ENCODE data around the gene EHMT1.

EHMT1 gene

GRCh38 chr9:137590123-137590468 lies 28.7 kb upstream of the EHMT1 start:
- H3F3A ChIP-seq (ENCODE audit: insufficient read depth), result no peaks in the 10 kb centered on the region
- no peaks in the 10 kb centered on the region for H3K27me3 ChIP-seq (ENCODE audit: low read length)
- H4K20me1 ChIP-seq (ENCODE audit: low read depth, low read length), result 0 out of 2 replicates have a peak, but pooled peaks cover 3% of the 10 kb centered on the region
- no peak overlapping the region for H2AFZ ChIP-seq (ENCODE audit: low read depth, low read length, severe bottlenecking)
- H3K27ac ChIP-seq (ENCODE audit: low read depth, low read length), result no peak overlapping the region; the same call in 1 of the 2 replicates
- TF ChIP-seq EZH2phosphoT487 (conservative IDR thresholded peaks at IDR 0.05; ENCODE audit: low read length), result no peak
- TF ChIP-seq CTCF (IDR thresholded peaks at IDR 0.05; ENCODE audit: insufficient read depth, low read length, poor library complexity, severe bottlenecking), result no peak
- no peaks in the 10 kb centered on the region; the same call in 1 of the 2 replicates for H3K79me2 ChIP-seq (ENCODE audit: insufficient read depth, low read length)
- H3K9ac ChIP-seq (ENCODE audit: low read length), result peak overlapping the region; percentile 69
- no peaks in the 10 kb centered on the region for H3K36me3 ChIP-seq (ENCODE audit: low read length)
- H3K9me3 ChIP-seq (ENCODE audit: insufficient read depth, low read length), result no peaks in the 10 kb centered on the region
- H3K9me2 ChIP-seq (replicated peaks; ENCODE audit: insufficient read depth, low read length), result no peaks in the 10 kb centered on the region
- H3K4me3 ChIP-seq (ENCODE audit: insufficient read depth, low read length, poor library complexity, severe bottlenecking), result peak overlapping the region; percentile 52
- peak overlapping the region; percentile 54 for H3K4me2 ChIP-seq (ENCODE audit: low read depth, low read length, poor library complexity, severe bottlenecking)

GRCh38 chr9:137590469-137591383 lies 28.1 kb upstream of the EHMT1 start, which contains the start of gene ZMYND19:
Gene ZMYND19 (minus strand): TSS chr9:137590512. CDS start chr9:137590263, 249 bp downstream.
- no peaks in the 10 kb centered on the region; the same call in 1 of the 2 replicates for H3K79me2 ChIP-seq (ENCODE audit: insufficient read depth, low read length)
- H3K27ac ChIP-seq (ENCODE audit: low read depth, low read length), result no peak within 1 kb of the TSS; the same call in 1 of the 2 replicates

GRCh38 chr9:137592767-137593166 lies 26.0 kb upstream of the EHMT1 start:
- Histone ChIP-seq H4K20me1 (ENCODE audit: low read depth, low read length) (0 out of 2 replicates have a peak, but pooled peaks cover 3% of the 10 kb centered on the region), H3K9ac (ENCODE audit: low read length) (no peak overlapping the region), H3K4me3 (ENCODE audit: insufficient read depth, low read length, poor library complexity, severe bottlenecking) (no peak overlapping the region), H3K9me3 (ENCODE audit: insufficient read depth, low read length) (no peaks in the 10 kb centered on the region), H3K27ac (ENCODE audit: low read depth, low read length) (no peak overlapping the region), H3F3A (ENCODE audit: insufficient read depth) (no peaks in the 10 kb centered on the region), H3K79me2 (ENCODE audit: insufficient read depth, low read length) (no peaks in the 10 kb centered on the region; the same call in 1 of the 2 replicates), H3K9me2 (replicated peaks; ENCODE audit: insufficient read depth, low read length) (no peaks in the 10 kb centered on the region), H3K36me3 (ENCODE audit: low read length) (no peaks in the 10 kb centered on the region), H2AFZ (ENCODE audit: low read depth, low read length, severe bottlenecking) (no peak overlapping the region), H3K4me2 (ENCODE audit: low read depth, low read length, poor library complexity, severe bottlenecking) (no peak overlapping the region), H3K27me3 (ENCODE audit: low read length) (no peaks in the 10 kb centered on the region)
- TF ChIP-seq CTCF (IDR thresholded peaks at IDR 0.05; ENCODE audit: insufficient read depth, low read length, poor library complexity, severe bottlenecking), result no peak
- TF ChIP-seq EZH2phosphoT487 (conservative IDR thresholded peaks at IDR 0.05; ENCODE audit: low read length), result no peak

More at GRCh38 chr9:137590469-137591383, 28.1 kb upstream of the EHMT1 start, which contains the start of gene ZMYND19:
- Histone ChIP-seq H3K9me2 (replicated peaks; ENCODE audit: insufficient read depth, low read length) (no peaks in the 10 kb centered on the region), H3K4me2 (ENCODE audit: low read depth, low read length, poor library complexity, severe bottlenecking) (peak within 1 kb of the TSS; percentile 73), H3K9me3 (ENCODE audit: insufficient read depth, low read length) (no peaks in the 10 kb centered on the region), H3K9ac (ENCODE audit: low read length) (peak within 1 kb of the TSS; percentile 69), H4K20me1 (ENCODE audit: low read depth, low read length) (0 out of 2 replicates have a peak, but pooled peaks cover 3% of the 10 kb centered on the region), H3K4me3 (ENCODE audit: insufficient read depth, low read length, poor library complexity, severe bottlenecking) (peak within 1 kb of the TSS; percentile 88), H2AFZ (ENCODE audit: low read depth, low read length, severe bottlenecking) (peak within 1 kb of the TSS; percentile 99), H3F3A (ENCODE audit: insufficient read depth) (no peaks in the 10 kb centered on the region), H3K36me3 (ENCODE audit: low read length) (no peaks in the 10 kb centered on the region), H3K27me3 (ENCODE audit: low read length) (no peaks in the 10 kb centered on the region)
- no peak for TF ChIP-seq EZH2phosphoT487 (conservative IDR thresholded peaks at IDR 0.05; ENCODE audit: low read length)
- no peak for TF ChIP-seq CTCF (IDR thresholded peaks at IDR 0.05; ENCODE audit: insufficient read depth, low read length, poor library complexity, severe bottlenecking)

Data from SU-DHL-6 (cell line).